Measurements from ENCODE around the gene PCDHGC5.

PCDHGC5 gene

DNA sequence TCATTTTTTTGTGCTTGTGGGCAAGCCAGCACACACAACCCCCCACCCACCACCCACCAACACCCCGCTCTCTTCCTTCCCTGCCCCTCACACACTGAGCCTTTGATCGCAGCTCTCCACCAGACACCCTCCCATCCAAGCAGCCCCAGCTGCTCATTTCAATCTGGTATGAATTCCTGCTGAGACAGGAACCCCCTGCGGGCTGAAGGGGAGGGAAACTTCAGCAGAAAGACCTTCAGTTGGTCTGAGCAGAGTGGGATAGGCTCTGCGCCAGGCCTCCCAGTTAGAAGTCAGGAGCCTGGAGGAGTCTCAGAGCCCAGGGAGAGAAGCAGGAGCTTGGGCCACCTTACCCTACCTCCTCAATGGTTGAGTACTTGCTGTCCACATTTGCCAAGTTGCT lies 7.2 kb downstream of the PCDHGC5 start:
- Histone ChIP-seq H3F3A (ENCODE audit: insufficient read depth, low read length) (no peaks in the 10 kb centered on the region), H3K4me1 (ENCODE audit: low read length) (no peaks in the 10 kb centered on the region), H3K27me3 (replicated peaks; ENCODE audit: insufficient read depth, low read length) (peaks cover 4% of the 10 kb centered on the region), H3K9ac (ENCODE audit: low read length) (no peak overlapping the region), H3K4me3 (ENCODE audit: low read length) (no peak overlapping the region), H3K79me2 (ENCODE audit: low read length) (no peaks in the 10 kb centered on the region), H3K27ac (ENCODE audit: low read length) (no peak overlapping the region), H3K9me3 (replicated peaks; ENCODE audit: insufficient read depth, low read length) (no peaks in the 10 kb centered on the region), H3K9me2 (replicated peaks; ENCODE audit: insufficient read depth, low read length) (no peaks in the 10 kb centered on the region), H3K4me2 (ENCODE audit: low read depth, low read length) (no peak overlapping the region), H2AFZ (ENCODE audit: low read length) (no peak overlapping the region), H4K20me1 (ENCODE audit: insufficient read depth, low read length) (no peaks in the 10 kb centered on the region), H3K36me3 (replicated peaks; ENCODE audit: insufficient read depth, low read length) (no peaks in the 10 kb centered on the region)
- TF ChIP-seq, protein P1, sequence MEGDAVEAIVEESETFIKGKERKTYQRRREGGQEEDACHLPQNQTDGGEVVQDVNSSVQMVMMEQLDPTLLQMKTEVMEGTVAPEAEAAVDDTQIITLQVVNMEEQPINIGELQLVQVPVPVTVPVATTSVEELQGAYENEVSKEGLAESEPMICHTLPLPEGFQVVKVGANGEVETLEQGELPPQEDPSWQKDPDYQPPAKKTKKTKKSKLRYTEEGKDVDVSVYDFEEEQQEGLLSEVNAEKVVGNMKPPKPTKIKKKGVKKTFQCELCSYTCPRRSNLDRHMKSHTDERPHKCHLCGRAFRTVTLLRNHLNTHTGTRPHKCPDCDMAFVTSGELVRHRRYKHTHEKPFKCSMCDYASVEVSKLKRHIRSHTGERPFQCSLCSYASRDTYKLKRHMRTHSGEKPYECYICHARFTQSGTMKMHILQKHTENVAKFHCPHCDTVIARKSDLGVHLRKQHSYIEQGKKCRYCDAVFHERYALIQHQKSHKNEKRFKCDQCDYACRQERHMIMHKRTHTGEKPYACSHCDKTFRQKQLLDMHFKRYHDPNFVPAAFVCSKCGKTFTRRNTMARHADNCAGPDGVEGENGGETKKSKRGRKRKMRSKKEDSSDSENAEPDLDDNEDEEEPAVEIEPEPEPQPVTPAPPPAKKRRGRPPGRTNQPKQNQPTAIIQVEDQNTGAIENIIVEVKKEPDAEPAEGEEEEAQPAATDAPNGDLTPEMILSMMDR (IDR thresholded peaks at IDR 0.05; ENCODE audit: low read length), result no peak
- TF ChIP-seq EZH2phosphoT487 (IDR thresholded peaks at IDR 0.05; ENCODE audit: low read length) (no peak), EZH2 (optimal IDR thresholded peaks at IDR 0.05; ENCODE audit: low read depth, low read length) (no peak)
- no peak for DNase-seq

DNA sequence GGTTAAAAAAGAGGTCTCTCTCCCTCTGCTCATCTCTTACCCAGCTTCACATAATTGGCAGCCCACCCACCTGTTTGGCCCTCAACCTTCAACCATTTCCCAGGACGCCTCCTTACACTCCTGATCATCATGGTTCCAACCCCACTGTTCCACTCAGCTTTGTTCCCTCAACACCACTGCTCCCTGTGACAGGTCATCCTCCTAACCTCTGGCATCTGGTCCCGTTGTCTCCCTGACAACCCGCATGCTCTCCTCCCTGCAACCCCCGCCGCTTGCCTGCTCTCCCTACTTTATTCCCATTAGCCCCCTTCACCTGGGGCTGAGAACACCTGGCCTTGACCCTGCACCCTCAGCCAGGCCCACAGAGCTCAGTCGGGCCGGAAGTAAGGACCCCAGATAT lies 12.9 kb downstream of the PCDHGC5 start:
- Histone ChIP-seq H3K9ac (ENCODE audit: low read length) (no peak overlapping the region), H3K9me3 (replicated peaks; ENCODE audit: insufficient read depth, low read length) (no peaks in the 10 kb centered on the region), H3K4me1 (ENCODE audit: low read length) (peaks cover 9% of the 10 kb centered on the region), H4K20me1 (ENCODE audit: insufficient read depth, low read length) (no peaks in the 10 kb centered on the region), H3K36me3 (replicated peaks; ENCODE audit: insufficient read depth, low read length) (no peaks in the 10 kb centered on the region), H3K4me2 (ENCODE audit: low read depth, low read length) (no peak overlapping the region), H3K27me3 (replicated peaks; ENCODE audit: insufficient read depth, low read length) (no peaks in the 10 kb centered on the region), H3K4me3 (ENCODE audit: low read length) (no peak overlapping the region), H3K9me2 (replicated peaks; ENCODE audit: insufficient read depth, low read length) (no peaks in the 10 kb centered on the region), H3K27ac (ENCODE audit: low read length) (no peak overlapping the region), H3K79me2 (ENCODE audit: low read length) (no peaks in the 10 kb centered on the region), H3F3A (ENCODE audit: insufficient read depth, low read length) (peaks cover 4% of the 10 kb centered on the region), H2AFZ (ENCODE audit: low read length) (no peak overlapping the region)
- no peak for TF ChIP-seq EZH2phosphoT487 (IDR thresholded peaks at IDR 0.05; ENCODE audit: low read length)
- no peak for TF ChIP-seq EZH2 (optimal IDR thresholded peaks at IDR 0.05; ENCODE audit: low read depth, low read length)
- TF ChIP-seq, protein P1 (IDR thresholded peaks at IDR 0.05; ENCODE audit: low read length), result no peak
- no peak for DNase-seq

DNA sequence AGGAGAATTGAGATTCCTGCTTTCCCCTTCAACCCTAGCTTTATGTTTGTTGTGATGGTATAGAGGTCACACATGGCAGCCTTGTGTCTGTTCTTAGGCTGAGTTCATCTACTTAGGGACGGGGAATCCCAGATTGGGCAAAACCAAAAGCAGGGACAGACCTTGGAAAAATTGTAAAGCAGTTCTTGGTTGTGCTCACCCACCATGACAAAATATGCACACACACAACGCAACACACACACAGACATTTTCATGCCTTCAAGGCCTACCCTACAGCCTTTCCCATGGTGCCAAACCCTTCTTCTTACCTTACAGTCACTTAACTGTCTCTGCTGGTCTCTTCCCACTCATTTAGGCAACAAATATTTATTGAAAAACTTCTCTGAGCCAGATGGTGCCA lies 14.8 kb downstream of the PCDHGC5 start:
- Histone ChIP-seq H3K27me3 (replicated peaks; ENCODE audit: insufficient read depth, low read length) (no peaks in the 10 kb centered on the region), H4K20me1 (ENCODE audit: insufficient read depth, low read length) (no peaks in the 10 kb centered on the region), H3F3A (ENCODE audit: insufficient read depth, low read length) (peaks cover 21% of the 10 kb centered on the region), H3K4me2 (ENCODE audit: low read depth, low read length) (no peak overlapping the region), H3K4me3 (ENCODE audit: low read length) (no peak overlapping the region), H3K4me1 (ENCODE audit: low read length) (peaks cover 28% of the 10 kb centered on the region), H3K27ac (ENCODE audit: low read length) (no peak overlapping the region), H2AFZ (ENCODE audit: low read length) (no peak overlapping the region), H3K9ac (ENCODE audit: low read length) (no peak overlapping the region), H3K79me2 (ENCODE audit: low read length) (no peaks in the 10 kb centered on the region), H3K9me3 (replicated peaks; ENCODE audit: insufficient read depth, low read length) (no peaks in the 10 kb centered on the region), H3K9me2 (replicated peaks; ENCODE audit: insufficient read depth, low read length) (no peaks in the 10 kb centered on the region), H3K36me3 (replicated peaks; ENCODE audit: insufficient read depth, low read length) (no peaks in the 10 kb centered on the region)
- DNase-seq, result no peak
- TF ChIP-seq EZH2phosphoT487 (IDR thresholded peaks at IDR 0.05; ENCODE audit: low read length), result no peak
- no peak for TF ChIP-seq EZH2 (optimal IDR thresholded peaks at IDR 0.05; ENCODE audit: low read depth, low read length)
- TF ChIP-seq, protein P1 (IDR thresholded peaks at IDR 0.05; ENCODE audit: low read length), result no peak

Data from MM.1S (cell line).